CD14-positive monocyte (primary cell): ENCODE data around the gene INTS3. TPM values are rescaled to one million over a fixed set of nuclear protein-coding genes. Genes with fewer than 3 reads are reported as not detected.

Experiments
- DNase-seq, 3 donors: peaks; one replicate each; pipeline ENCODE4 v3.0.0-alpha.2; 2011 to 2022
- H2AFZ ChIP-seq: 2 replicates; pipeline ENCODE4 v1.6.0; 2012; ENCODE audit warnings: mild to moderate bottlenecking, low read depth, low read length, inconsistent platforms; ENCODE audit not compliant: insufficient read depth, poor library complexity, severe bottlenecking
- H3K27ac ChIP-seq, 2 donors: 1 replicate in 1 of 2; 2 replicates in 1 of 2; pipeline ENCODE4 v1.5.1; 2012 to 2013; ENCODE audit warnings: low read length in 2 of 2, control low read depth in 1 of 2, inconsistent platforms in 1 of 2, low read depth in 1 of 2, mild to moderate bottlenecking in 1 of 2
- H3K27me3 ChIP-seq, 2 donors: one replicate each; pipeline versions ENCODE4 v1.6.0 to v1.6.1; 2011 to 2013; ENCODE audit warnings: low read length in 2 of 2; ENCODE audit not compliant: control insufficient read depth in 2 of 2, insufficient read depth in 2 of 2
- H3K36me3 ChIP-seq, 2 donors: replicated peaks in 1 of 2; 1 replicate in 1 of 2; 2 replicates in 1 of 2; pipeline versions ENCODE4 v1.5.1 to v1.6.1; 2012 to 2013; ENCODE audit warnings: low read length in 2 of 2, control low read depth in 1 of 2, inconsistent platforms in 1 of 2, mild to moderate bottlenecking in 1 of 2; ENCODE audit not compliant: insufficient read depth in 2 of 2, control insufficient read depth in 1 of 2
- H3K4me1 ChIP-seq, 2 donors: 1 replicate in 1 of 2; 2 replicates in 1 of 2; pipeline versions ENCODE4 v1.5.1 to v1.6.1; 2012 to 2013; ENCODE audit warnings: low read length in 2 of 2, control low read depth in 1 of 2, inconsistent platforms in 1 of 2, mild to moderate bottlenecking in 1 of 2, moderate library complexity in 1 of 2; ENCODE audit not compliant: insufficient read depth in 2 of 2, control insufficient read depth in 1 of 2
- H3K4me2 ChIP-seq: replicated peaks from 2 replicates; pipeline ENCODE3; 2012; ENCODE audit warnings: low read length, moderate library complexity, mild to moderate bottlenecking; ENCODE audit not compliant: poor library complexity, severe bottlenecking; ENCODE audit errors: extremely low read depth
- H3K4me3 ChIP-seq, 3 experiments: fragments of 200-600 bp in 1 of 3; sonication (generic) in 1 of 3; replicated peaks in 1 of 3; 1 replicate in 2 of 3; 2 replicates in 1 of 3; pipeline ENCODE4 v1.5.1; 2011 to 2013; ENCODE audit warnings: low read length in 3 of 3, mild to moderate bottlenecking in 3 of 3, control low read depth in 2 of 3, low read depth in 2 of 3, inconsistent platforms in 1 of 3, moderate library complexity in 1 of 3
- H3K79me2 ChIP-seq: 2 replicates; pipeline ENCODE4 v1.6.0; 2012; ENCODE audit warnings: mild to moderate bottlenecking, control low read depth, inconsistent platforms, low read length, moderate library complexity; ENCODE audit not compliant: insufficient read depth
- H3K9ac ChIP-seq: 2 replicates; pipeline ENCODE4 v1.6.0; 2017; ENCODE audit warnings: low read length, mild to moderate bottlenecking; ENCODE audit not compliant: insufficient read depth, poor library complexity, severe bottlenecking
- H3K9me3 ChIP-seq, 2 donors: replicated peaks in 1 of 2; 1 replicate in 1 of 2; 2 replicates in 1 of 2; pipeline versions ENCODE4 v1.5.1 to v1.6.1; 2012 to 2013; ENCODE audit warnings: low read length in 2 of 2, control low read depth in 1 of 2; ENCODE audit not compliant: control insufficient read depth in 1 of 2, insufficient read depth in 1 of 2
- H4K20me1 ChIP-seq: 2 replicates; pipeline ENCODE4 v1.6.0; 2012; ENCODE audit warnings: mild to moderate bottlenecking, low read length, control low read depth, moderate library complexity; ENCODE audit not compliant: insufficient read depth
- H3K27ac Mint-ChIP-seq, 7 donors: one replicate each; pipeline ENCODE4 v1.8.0; 2020; ENCODE audit warnings: mild to moderate bottlenecking in 7 of 7, mixed read lengths in 7 of 7, moderate library complexity in 6 of 7, inconsistent platforms in 2 of 7
- H3K27me3 Mint-ChIP-seq, 3 donors: one replicate each; pipeline ENCODE4 v1.8.0; 2021 to 2022; ENCODE audit warnings: low read depth in 3 of 3, mild to moderate bottlenecking in 3 of 3, mixed read lengths in 3 of 3, moderate library complexity in 3 of 3, inconsistent platforms in 1 of 3
- H3K36me3 Mint-ChIP-seq, 2 donors: one replicate each; pipeline ENCODE4 v1.8.0; 2020; ENCODE audit warnings: mixed read lengths in 2 of 2, inconsistent platforms in 1 of 2, mild to moderate bottlenecking in 1 of 2
- H3K4me1 Mint-ChIP-seq: one replicate; pipeline ENCODE4 v1.8.0; 2020; ENCODE audit warnings: mild to moderate bottlenecking, mixed read lengths
- H3K4me3 Mint-ChIP-seq, 2 donors: one replicate each; pipeline ENCODE4 v1.8.0; 2020; ENCODE audit warnings: mild to moderate bottlenecking in 2 of 2, mixed read lengths in 2 of 2, moderate library complexity in 1 of 2
- H3K9me3 Mint-ChIP-seq, 7 donors: one replicate each; pipeline ENCODE4 v1.8.0; 2020 to 2022; ENCODE audit warnings: mixed read lengths in 7 of 7, mild to moderate bottlenecking in 6 of 7, moderate library complexity in 6 of 7, inconsistent platforms in 2 of 7
- CTCF ChIP-seq: fragments of 200-600 bp; IDR thresholded peaks from one replicate; pipeline ENCODE4 v1.8.0; 2022; ENCODE audit warnings: antibody characterized with exemption, mild to moderate bottlenecking
- WGBS: methylation state at CpG from one replicate; pipeline ENCODE4 v1.1.5; 2013; ENCODE audit warnings: missing lambda C conversion rate; ENCODE audit not compliant: insufficient coverage; 5-methylcytosine and 5-hydroxymethylcytosine counted together
- intact Hi-C, 2 donors: fragments of 100-400 bp; cut with micrococcal nuclease; formaldehyde crosslinking; loops; one replicate each; pipeline versions ENCODE4 v1.15.0 to v1.15.1; 2023
- polyA plus RNA-seq, 3 donors: library from polyadenylated mRNA; depleted of rRNA in 1 of 3; unstranded in 2 of 3; stranded (reverse) in 1 of 3; fragments of 300-500 nt in 2 of 3; fragments of >200 nt in 1 of 3; fragmentation: Illumina TruSeq in 2 of 3; gene quantifications; 1 replicate in 2 of 3; 2 replicates in 1 of 3; pipeline ENCODE4 v1.2.3, GENCODE V29; 2012 to 2021

INTS3 gene
- polyA plus RNA-seq, 3 donors, result 9.2 to 76.9 (median 15.9) TPM

- DNase-seq, result no peak
Observed at GRCh38 chr1:153767519-153767918, 39.7 kb downstream of the INTS3 start.

GRCh38 chr1:153768316-153769181 lies 40.7 kb downstream of the INTS3 start:
- peaks cover 5% of the 10 kb centered on the region for H3K79me2 ChIP-seq
- Mint-ChIP-seq H3K36me3 (peaks cover 70 to 89% of the 10 kb centered on the region in 2 donors), H3K9me3 (no peaks in the 10 kb centered on the region), H3K4me3 (no peak overlapping the region), H3K27me3 (peaks cover 0 to 5% (median 0%) of the 10 kb centered on the region in 3 donors), H3K4me1 (peaks cover 39% of the 10 kb centered on the region), H3K27ac (peak overlapping the region; percentile 75 to 88 (median 82))
- intact Hi-C loops, result no loop called here
- no peak overlapping the region for H3K4me3 ChIP-seq
- no peaks in the 10 kb centered on the region for H3K27me3 ChIP-seq
- DNase-seq, result no peak
- no peak overlapping the region for H3K9ac ChIP-seq
- no peaks in the 10 kb centered on the region for H4K20me1 ChIP-seq
- H3K4me1 ChIP-seq, result peaks cover 34 to 35% of the 10 kb centered on the region in 2 donors
- 100% methylated on average over 2 of the region's 4 CpGs for WGBS
- H3K9me3 ChIP-seq, result no peaks in the 10 kb centered on the region
- no peak for TF ChIP-seq CTCF
- peak overlapping the region; percentile 47 to 69 for H3K27ac ChIP-seq
- no peak overlapping the region for H3K4me2 ChIP-seq
- no peak overlapping the region for H2AFZ ChIP-seq
- H3K36me3 ChIP-seq, result peaks cover 59 to 82% of the 10 kb centered on the region in 2 donors

More at GRCh38 chr1:153767519-153767918, 39.7 kb downstream of the INTS3 start:
- H2AFZ ChIP-seq, result no peak overlapping the region
- H3K79me2 ChIP-seq, result peaks cover 5% of the 10 kb centered on the region
- peak overlapping the region in 1 of 2 donors; percentile 69 for H3K27ac ChIP-seq
- no peaks in the 10 kb centered on the region for H3K27me3 ChIP-seq
- no peaks in the 10 kb centered on the region for H3K9me3 Mint-ChIP-seq
- no peak overlapping the region for H3K9ac ChIP-seq
- 100% methylated on average over 11 of the region's 11 CpGs for WGBS
- no peaks in the 10 kb centered on the region for H3K9me3 ChIP-seq
- peaks cover 28% of the 10 kb centered on the region for H3K4me1 Mint-ChIP-seq
- peaks cover 0 to 5% (median 0%) of the 10 kb centered on the region in 3 donors for H3K27me3 Mint-ChIP-seq
- no peak overlapping the region for H3K4me2 ChIP-seq
- peaks cover 69 to 93% of the 10 kb centered on the region in 2 donors for H3K36me3 ChIP-seq
- no peaks in the 10 kb centered on the region for H4K20me1 ChIP-seq
- no peak overlapping the region for H3K4me3 Mint-ChIP-seq
- H3K4me1 ChIP-seq, result peaks cover 24% of the 10 kb centered on the region in 2 donors
- no peak overlapping the region for H3K4me3 ChIP-seq
- peaks cover 81 to 97% of the 10 kb centered on the region in 2 donors for H3K36me3 Mint-ChIP-seq
- intact Hi-C loops, result no loop called here
- no peak for TF ChIP-seq CTCF
- H3K27ac Mint-ChIP-seq, result peak overlapping the region in 2 of 7 donors; percentile 39 to 41
